Measurements from ENCODE around the gene TMC6.

DNA sequence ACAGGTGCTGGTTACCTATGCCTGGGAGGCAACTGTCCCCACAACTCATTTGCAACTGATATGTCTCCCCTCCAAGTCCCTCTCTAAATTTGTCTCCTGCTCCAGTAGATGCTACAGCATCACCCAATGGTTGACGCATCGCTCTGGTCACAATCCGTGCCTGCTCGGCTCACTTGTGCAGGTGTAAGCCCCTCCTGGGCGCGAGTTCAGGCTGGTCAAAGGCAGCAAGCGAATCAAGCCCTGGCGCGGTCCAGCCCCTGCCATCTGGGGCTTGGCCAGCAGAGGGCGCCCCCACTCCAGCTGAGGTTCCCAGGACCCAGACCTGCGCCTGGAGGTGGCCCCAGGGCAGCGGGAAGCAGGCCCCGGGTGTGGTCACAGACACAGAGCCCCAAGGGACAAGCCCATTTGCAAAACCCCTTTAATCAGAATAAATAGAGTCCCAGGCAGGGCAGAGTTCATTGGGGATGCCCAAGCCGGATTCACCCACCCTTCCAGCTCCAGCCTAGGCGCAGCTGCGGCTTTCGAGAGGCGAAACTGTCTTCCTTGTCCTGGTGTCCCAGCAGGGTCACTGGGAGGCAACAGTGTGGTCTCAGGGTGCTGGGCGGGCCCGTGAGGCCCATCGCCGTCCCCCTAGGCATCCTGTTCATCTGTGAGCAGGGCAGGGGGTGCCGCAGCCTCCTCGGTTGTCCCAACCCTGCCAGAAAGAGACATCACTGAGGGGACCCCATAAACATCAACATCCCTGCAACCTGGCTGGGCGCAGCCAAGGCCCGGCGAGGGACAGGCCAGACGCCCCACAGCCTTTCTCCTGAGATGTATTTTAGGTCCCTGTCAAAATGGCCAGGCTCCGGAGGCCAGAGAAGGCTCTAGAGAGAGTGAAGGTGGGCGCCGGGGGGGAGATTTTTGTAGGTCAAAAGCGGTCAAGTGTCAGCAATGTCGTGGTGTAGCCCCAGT is 15.8 kb downstream of the TMC6 start:
- TF ChIP-seq EZH2 (IDR thresholded peaks at IDR 0.05) (no peak), POLR2AphosphoS5 (IDR thresholded peaks at IDR 0.05; ENCODE audit: borderline replicate concordance, low read depth, low read length) (no peak), FOXP2 (optimal IDR thresholded peaks at IDR 0.05; ENCODE audit: control extremely low read depth, extremely low read length, insufficient read depth) (no peak)
